IMR-90 (cell line): ENCODE results near the gene RPS15. TPM values are rescaled to one million over a fixed set of nuclear protein-coding genes. Genes with fewer than 3 reads are reported as not detected.

Experiments used
- ATAC-seq: fragments of 200-7000 bp; cut with Tn5 transposase; 2 replicates; pipeline ENCODE4 v1.9.1; 2020; ENCODE audit warnings: low read depth, mild to moderate bottlenecking, moderate library complexity
- BruUV-seq: library from RNA; stranded (reverse); fragments of 400-500 nt; replicated peaks from 2 replicates; lab custom pipeline; 2021; lab: Mats Ljungman, UMichigan
- CTCF ChIA-PET: fragments of 300-600 bp; formaldehyde crosslinking; extraction: SDS; loops from one replicate; lab custom pipeline; 2021; ENCODE audit warnings: antibody characterized with exemption; lab: Yijun Ruan, JAX
- POLR2A ChIA-PET: fragments of 300-600 bp; sonication (Branson Sonifier 250); formaldehyde crosslinking; loops from one replicate; lab custom pipeline; 2022; ENCODE audit warnings: antibody characterized with exemption; ENCODE audit not compliant: unreplicated experiment; lab: Charles Lee
- DNase-seq: peaks from one replicate; pipeline ENCODE4 v3.0.0; 2013
- H2AFZ ChIP-seq: replicated peaks from 2 replicates; pipeline ENCODE3; 2013; ENCODE audit warnings: low read length, mild to moderate bottlenecking; ENCODE audit not compliant: poor library complexity
- H2AK5ac ChIP-seq: 2 replicates; pipeline ENCODE4 v1.6.1; 2013; ENCODE audit warnings: low read depth, low read length, inconsistent platforms
- H2AK9ac ChIP-seq: replicated peaks from 2 replicates; pipeline ENCODE3; 2013; ENCODE audit warnings: mild to moderate bottlenecking, low read depth, low read length, moderate library complexity; ENCODE audit not compliant: poor library complexity
- H2BK120ac ChIP-seq: 2 replicates; pipeline ENCODE4 v1.6.1; 2013; ENCODE audit warnings: low read depth, low read length, inconsistent platforms
- H2BK15ac ChIP-seq: 3 replicates; pipeline ENCODE4 v1.6.1; 2013; ENCODE audit warnings: low read depth, low read length, inconsistent platforms
- H2BK20ac ChIP-seq: 2 replicates; pipeline ENCODE4 v1.6.1; 2013; ENCODE audit warnings: low read depth, mild to moderate bottlenecking, inconsistent platforms, low read length, moderate library complexity
- H2BK5ac ChIP-seq: 2 replicates; pipeline ENCODE4 v1.6.1; 2013; ENCODE audit warnings: mild to moderate bottlenecking, low read depth, low read length, inconsistent platforms; ENCODE audit not compliant: poor library complexity, severe bottlenecking
- H3K14ac ChIP-seq: replicated peaks from 2 replicates; pipeline ENCODE4 v1.6.1; 2013; ENCODE audit warnings: low read depth, low read length, inconsistent platforms
- H3K18ac ChIP-seq: 2 replicates; pipeline ENCODE4 v1.6.1; 2013; ENCODE audit warnings: low read depth, low read length, control low read depth
- H3K23ac ChIP-seq: 2 replicates; pipeline ENCODE4 v1.6.1; 2013; ENCODE audit warnings: low read depth, low read length, inconsistent platforms
- H3K27ac ChIP-seq: 2 replicates; pipeline ENCODE4 v1.5.1; 2013; ENCODE audit warnings: mild to moderate bottlenecking, control low read depth, low read length; ENCODE audit not compliant: insufficient read depth
- H3K27me3 ChIP-seq: 2 replicates; pipeline ENCODE4 v1.6.1; 2013; ENCODE audit warnings: low read length; ENCODE audit not compliant: control insufficient read depth, insufficient read depth
- H3K36me3 ChIP-seq: 2 replicates; pipeline ENCODE4 v1.6.1; 2013; ENCODE audit warnings: low read length, mixed read lengths; ENCODE audit not compliant: control insufficient read depth, insufficient read depth
- H3K4ac ChIP-seq: 2 replicates; pipeline ENCODE4 v1.6.1; 2013; ENCODE audit warnings: low read depth, low read length, inconsistent platforms
- H3K4me1 ChIP-seq: 2 replicates; pipeline ENCODE4 v1.6.1; 2013; ENCODE audit warnings: low read length, mixed read lengths; ENCODE audit not compliant: control insufficient read depth, insufficient read depth
- H3K4me2 ChIP-seq: 2 replicates; pipeline ENCODE4 v1.6.1; 2013; ENCODE audit warnings: low read depth, mild to moderate bottlenecking, control low read depth, low read length, moderate library complexity
- H3K4me3 ChIP-seq: 2 replicates; pipeline ENCODE4 v1.5.1; 2013; ENCODE audit warnings: low read depth, mild to moderate bottlenecking, control low read depth, low read length, moderate library complexity; ENCODE audit not compliant: insufficient read depth
- H3K56ac ChIP-seq: 2 replicates; pipeline ENCODE4 v1.6.1; 2013; ENCODE audit warnings: low read length, inconsistent platforms; ENCODE audit not compliant: insufficient read depth; ENCODE audit errors: extremely low read depth
- H3K79me1 ChIP-seq, 2 experiments: 2 replicates each; pipeline ENCODE4 v1.6.1; 2013; ENCODE audit warnings: low read length in 2 of 2, inconsistent platforms in 1 of 2, low read depth in 1 of 2
- H3K9ac ChIP-seq: 2 replicates; pipeline ENCODE4 v1.6.1; 2013; ENCODE audit warnings: low read depth, low read length, control low read depth
- H3K9me1 ChIP-seq: 2 replicates; pipeline ENCODE4 v1.6.1; 2013; ENCODE audit warnings: low read length, inconsistent platforms; ENCODE audit not compliant: insufficient read depth
- H3K9me3 ChIP-seq: 2 replicates; pipeline ENCODE4 v1.6.1; 2013; ENCODE audit warnings: low read length; ENCODE audit not compliant: control insufficient read depth, insufficient read depth
- H4K20me1 ChIP-seq: 2 replicates; pipeline ENCODE4 v1.6.1; 2013; ENCODE audit warnings: low read length, inconsistent platforms; ENCODE audit not compliant: insufficient read depth
- H4K5ac ChIP-seq: 2 replicates; pipeline ENCODE4 v1.6.1; 2013; ENCODE audit warnings: mild to moderate bottlenecking, low read depth, low read length, control low read depth
- H4K8ac ChIP-seq, 2 experiments: 2 replicates each; pipeline ENCODE4 v1.6.1; 2013; ENCODE audit warnings: low read depth in 2 of 2, low read length in 2 of 2, control low read depth in 1 of 2, inconsistent platforms in 1 of 2
- H4K91ac ChIP-seq: 2 replicates; pipeline ENCODE4 v1.6.1; 2013; ENCODE audit warnings: low read depth, low read length, inconsistent platforms; ENCODE audit not compliant: insufficient read depth
- BHLHE40 ChIP-seq: fragments of 150-350 bp; IDR thresholded peaks from 2 replicates; pipeline ENCODE4 v1.6.1; 2016; ENCODE audit warnings: mild to moderate bottlenecking, low read depth, low read length
- CHD1 ChIP-seq: IDR thresholded peaks from 2 replicates; pipeline ENCODE4 v1.6.1; 2012; ENCODE audit warnings: low read depth, low read length, improper control_type of control experiment
- ELK1 ChIP-seq: fragments of 150-350 bp; IDR thresholded peaks from 2 replicates; pipeline ENCODE4 v1.6.1; 2016; ENCODE audit warnings: low read depth, mild to moderate bottlenecking, low read length, moderate library complexity, borderline replicate concordance
- FOS ChIP-seq: fragments of 150-350 bp; IDR thresholded peaks from 2 replicates; pipeline ENCODE4 v1.6.1; 2016; ENCODE audit warnings: low read depth, low read length
- MAFK ChIP-seq: IDR thresholded peaks from 2 replicates; pipeline ENCODE4 v1.6.1; 2012; ENCODE audit warnings: low read depth, low read length, improper control_type of control experiment
- MXI1 ChIP-seq: IDR thresholded peaks from 2 replicates; pipeline ENCODE4 v1.6.1; 2012; ENCODE audit warnings: low read depth, mild to moderate bottlenecking, low read length, moderate library complexity, borderline replicate concordance
- NFE2L2 ChIP-seq: fragments of 150-350 bp; IDR thresholded peaks from 2 replicates; pipeline ENCODE4 v1.6.1; 2016; ENCODE audit warnings: low read depth, mild to moderate bottlenecking, low read length
- POLR2A ChIP-seq: IDR thresholded peaks from 2 replicates; pipeline ENCODE4 v1.6.1; 2012; ENCODE audit warnings: mild to moderate bottlenecking, low read depth, low read length
- RAD21 ChIP-seq: IDR thresholded peaks from 2 replicates; pipeline ENCODE4 v1.6.1; 2012; ENCODE audit warnings: low read length, improper control_type of control experiment
- RCOR1 ChIP-seq: IDR thresholded peaks from 2 replicates; pipeline ENCODE4 v1.6.1; 2012; ENCODE audit warnings: mild to moderate bottlenecking, low read length, improper control_type of control experiment; ENCODE audit not compliant: insufficient replicate concordance
- RFX5 ChIP-seq: IDR thresholded peaks from 2 replicates; pipeline ENCODE4 v1.8.0; 2012; ENCODE audit warnings: low read depth, mild to moderate bottlenecking, low read length, moderate library complexity
- SMC3 ChIP-seq: fragments of 150-350 bp; IDR thresholded peaks from 2 replicates; pipeline ENCODE4 v1.6.1; 2016; ENCODE audit warnings: low read depth, mild to moderate bottlenecking, antibody characterized with exemption, low read length, moderate library complexity
- WGBS, 2 experiments: methylation state at CpG; one replicate each; pipeline versions ENCODE4 v1.1.5 to v1.1.7; 2013; ENCODE audit warnings: missing lambda C conversion rate in 2 of 2; ENCODE audit not compliant: insufficient read length in 1 of 2; ENCODE audit errors: extremely low coverage in 2 of 2; 5-methylcytosine and 5-hydroxymethylcytosine counted together
- dilution Hi-C: fragments of 300-500 bp; cut with HindIII; formaldehyde crosslinking; loops from one replicate; pipeline ENCODE4 v1.14.3; 2018; ENCODE audit warnings: low sequenced_read_pairs; ENCODE audit not compliant: unreplicated experiment
- in situ Hi-C: fragments of 300-500 bp; cut with MboI; formaldehyde crosslinking; loops from 3 replicates; pipeline ENCODE4 v1.14.3; 2019; ENCODE audit warnings: low sequenced_read_pairs, inconsistent platforms, mixed read lengths
- intact Hi-C: fragments of 100-400 bp; cut with micrococcal nuclease; formaldehyde crosslinking; loops from 2 replicates; pipeline ENCODE4 v1.10.0; 2022
- polyA plus RNA-seq, 3 experiments: library from polyadenylated mRNA; depleted of rRNA; stranded (reverse); fragments of >200 nt; gene quantifications; 2 replicates each; pipeline ENCODE4 v1.2.3, GENCODE V29; 2012; ENCODE audit warnings: low replicate concordance in 1 of 3
- total RNA-seq: library from RNA; depleted of rRNA; stranded (reverse); fragments of >200 nt; gene quantifications from 2 replicates; pipeline ENCODE4 v1.2.3, GENCODE V29; 2012
- TF ChIP-seq, protein P1 (sequence below): fragments of 150-350 bp; IDR thresholded peaks from 2 replicates; pipeline ENCODE4 v1.6.1; 2017; ENCODE audit warnings: mild to moderate bottlenecking, antibody characterized with exemption, low read length, low read depth
- TF ChIP-seq, protein P2 (sequence below): conservative IDR thresholded peaks from 2 replicates; pipeline ENCODE4 v1.5.1; 2012; ENCODE audit warnings: mild to moderate bottlenecking, low read depth, low read length, improper control_type of control experiment

The RPS15 gene
- total and polyA plus RNA-seq, 2 of the 4 experiments (the other 2 are of a cell fraction): 1,179 to 1,855 TPM

DNA sequence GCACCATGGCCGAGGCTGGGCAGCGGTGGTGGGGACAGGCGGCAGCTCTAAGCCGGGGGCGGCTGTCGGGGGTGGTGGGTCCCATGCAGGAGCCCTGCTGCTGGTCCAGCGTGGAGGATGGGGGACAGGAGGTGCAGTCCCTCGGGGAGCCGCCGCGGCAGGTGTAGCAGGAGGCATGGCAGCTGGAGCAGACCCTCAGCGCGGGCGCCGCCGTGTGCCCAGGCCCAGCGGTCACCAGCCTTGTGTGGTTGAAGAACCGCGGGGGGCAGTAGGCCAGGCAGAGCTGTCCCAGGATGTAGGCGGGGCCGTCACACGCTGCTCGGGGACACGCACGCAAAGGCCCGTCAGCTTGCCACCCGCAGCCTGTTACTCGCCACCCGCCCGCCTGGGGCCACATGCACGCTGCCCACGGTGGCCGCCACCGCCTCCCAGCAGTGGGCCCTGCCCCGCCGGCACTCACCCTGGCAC is 43.7 kb downstream of the RPS15 start:
- Histone ChIP-seq H3K4me3 (no peak overlapping the region), H3K79me1 (peaks cover 10 to 16% of the 10 kb centered on the region in 2 experiments), H3K4me2 (no peak overlapping the region), H2BK5ac (no peak overlapping the region), H4K20me1 (peaks cover 5% of the 10 kb centered on the region), H3K9me3 (no peaks in the 10 kb centered on the region), H3K27me3 (no peaks in the 10 kb centered on the region), H2AFZ (no peak overlapping the region), H2AK9ac (no peak overlapping the region), H3K36me3 (peaks cover 3% of the 10 kb centered on the region; the same call in 1 of the 2 replicates), H2BK15ac (no peak overlapping the region), H2BK120ac (no peak overlapping the region), H2BK20ac (no peak overlapping the region), H3K14ac (no peak overlapping the region), H4K5ac (no peak overlapping the region), H2AK5ac (no peak overlapping the region), H3K4me1 (no peaks in the 10 kb centered on the region), H3K9me1 (0 out of 2 replicates have a peak, but pooled peaks cover 3% of the 10 kb centered on the region), H4K8ac (no peak overlapping the region), H3K18ac (no peak overlapping the region), H3K27ac (no peak overlapping the region), H4K91ac (no peak overlapping the region), H3K23ac (no peak overlapping the region), H3K9ac (no peak overlapping the region), H3K56ac (no peak overlapping the region), H3K4ac (no peak overlapping the region)
- ChIA-PET CTCF (no interaction called here), POLR2A (no interaction called here)
- dilution Hi-C loops (no loop called here), in situ Hi-C loops (no loop called here), intact Hi-C loops (no loop called here)
- DNase-seq (no peak), ATAC-seq (no peak)
- WGBS, 2 experiments: 88% methylated on average over 6 of the region's 36 CpGs; no CpG with 5 or more reads in 1 of the 2 experiments
- TF ChIP-seq ELK1 (no peak), POLR2A (no peak), CHD1 (no peak), RFX5 (no peak), NFE2L2 (no peak), RCOR1 (no peak), BHLHE40 (no peak), SMC3 (no peak), FOS (no peak), MXI1 (no peak), MAFK (no peak), RAD21 (no peak)
- TF ChIP-seq, protein P1, sequence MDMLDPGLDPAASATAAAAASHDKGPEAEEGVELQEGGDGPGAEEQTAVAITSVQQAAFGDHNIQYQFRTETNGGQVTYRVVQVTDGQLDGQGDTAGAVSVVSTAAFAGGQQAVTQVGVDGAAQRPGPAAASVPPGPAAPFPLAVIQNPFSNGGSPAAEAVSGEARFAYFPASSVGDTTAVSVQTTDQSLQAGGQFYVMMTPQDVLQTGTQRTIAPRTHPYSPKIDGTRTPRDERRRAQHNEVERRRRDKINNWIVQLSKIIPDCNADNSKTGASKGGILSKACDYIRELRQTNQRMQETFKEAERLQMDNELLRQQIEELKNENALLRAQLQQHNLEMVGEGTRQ: no peak
- TF ChIP-seq, protein P2, sequence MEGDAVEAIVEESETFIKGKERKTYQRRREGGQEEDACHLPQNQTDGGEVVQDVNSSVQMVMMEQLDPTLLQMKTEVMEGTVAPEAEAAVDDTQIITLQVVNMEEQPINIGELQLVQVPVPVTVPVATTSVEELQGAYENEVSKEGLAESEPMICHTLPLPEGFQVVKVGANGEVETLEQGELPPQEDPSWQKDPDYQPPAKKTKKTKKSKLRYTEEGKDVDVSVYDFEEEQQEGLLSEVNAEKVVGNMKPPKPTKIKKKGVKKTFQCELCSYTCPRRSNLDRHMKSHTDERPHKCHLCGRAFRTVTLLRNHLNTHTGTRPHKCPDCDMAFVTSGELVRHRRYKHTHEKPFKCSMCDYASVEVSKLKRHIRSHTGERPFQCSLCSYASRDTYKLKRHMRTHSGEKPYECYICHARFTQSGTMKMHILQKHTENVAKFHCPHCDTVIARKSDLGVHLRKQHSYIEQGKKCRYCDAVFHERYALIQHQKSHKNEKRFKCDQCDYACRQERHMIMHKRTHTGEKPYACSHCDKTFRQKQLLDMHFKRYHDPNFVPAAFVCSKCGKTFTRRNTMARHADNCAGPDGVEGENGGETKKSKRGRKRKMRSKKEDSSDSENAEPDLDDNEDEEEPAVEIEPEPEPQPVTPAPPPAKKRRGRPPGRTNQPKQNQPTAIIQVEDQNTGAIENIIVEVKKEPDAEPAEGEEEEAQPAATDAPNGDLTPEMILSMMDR: no peak
- no TSS peak for BruUV-seq
